Ovary (tissue), 9 donors: ENCODE results near the gene ARPC1A. TPM values are rescaled to one million over a fixed set of nuclear protein-coding genes. Genes with fewer than 3 reads are reported as not detected.

ENCODE experiments used
- DNase-seq, 5 donors: peaks; one replicate each; pipeline ENCODE4 v3.0.0-alpha.2; 2019 to 2020
- H3K27ac ChIP-seq, 2 donors: fragments of 200-600 bp; one replicate each; pipeline versions ENCODE4 v1.5.1 to v1.8.0; 2019 to 2022
- H3K27me3 ChIP-seq: fragments of 200-600 bp; one replicate; pipeline ENCODE4 v1.8.0; 2022
- H3K36me3 ChIP-seq: fragments of 200-600 bp; sonication (generic); one replicate; pipeline ENCODE4 v1.5.1; 2019
- H3K4me1 ChIP-seq: one replicate; pipeline ENCODE4 v1.8.1; 2013; ENCODE audit warnings: mild to moderate bottlenecking, moderate library complexity; ENCODE audit not compliant: insufficient read depth
- H3K4me3 ChIP-seq: fragments of 200-600 bp; sonication (generic); one replicate; pipeline ENCODE4 v1.5.1; 2017
- H3K9me3 ChIP-seq, 2 donors: fragments of 200-600 bp in 1 of 2; sonication (generic) in 1 of 2; one replicate each; pipeline versions ENCODE4 v1.5.1 to v1.8.1; 2013 to 2019; ENCODE audit warnings: mild to moderate bottlenecking in 1 of 2, moderate library complexity in 1 of 2
- CTCF ChIP-seq, 3 donors: fragments of 450-650 bp in 2 of 3; fragments of 200-600 bp in 1 of 3; IDR thresholded peaks; one replicate each; pipeline versions ENCODE4 v1.5.1 to v1.8.0; 2016 to 2022; ENCODE audit warnings: antibody characterized with exemption in 3 of 3, mild to moderate bottlenecking in 1 of 3
- EP300 ChIP-seq: sonication (generic); formaldehyde crosslinking; IDR thresholded peaks from one replicate; pipeline ENCODE4 v1.6.1; 2017; ENCODE audit warnings: antibody characterized with exemption
- POLR2A ChIP-seq: fragments of 450-650 bp; IDR thresholded peaks from one replicate; pipeline ENCODE4 v1.6.1; 2017; ENCODE audit warnings: antibody characterized with exemption, mild to moderate bottlenecking, moderate library complexity
- WGBS, 3 donors: extraction: QIAGEN DNeasy Blood & Tissue Kit in 1 of 3; methylation state at CpG; one replicate each; pipeline versions ENCODE4 v1.1.5 to v1.1.7; 2013 to 2017; 5-methylcytosine and 5-hydroxymethylcytosine counted together
- intact Hi-C, 4 donors: fragments of 100-400 bp; cut with DNase I; formaldehyde crosslinking; loops; one replicate each; pipeline versions ENCODE4 v1.11.0 to v1.15.1; 2022 to 2023
- polyA plus RNA-seq, 2 donors: library from polyadenylated mRNA; stranded (reverse); fragments of 200-250 nt in 1 of 2; fragments of 350-450 nt in 1 of 2; fragmentation: Illumina TruSeq in 1 of 2; extraction: RNeasy Lipid Tissue Mini Kit (QIAGEN cat#74804) in 1 of 2; gene quantifications; one replicate each; pipeline ENCODE4 v1.2.3, GENCODE V29; 2013 to 2014
- total RNA-seq, 7 donors: library from RNA; depleted of rRNA in 2 of 7; stranded (reverse); fragments of >200 nt in 2 of 7; fragmentation: NEBNext Ultra II Directional in 3 of 7; extraction: Animal tissue kit (Norgen Biotek cat#: 25700) in 3 of 7; gene quantifications; one replicate each; pipeline versions ENCODE4 v1.1.0 to v1.2.4, GENCODE V29; 2016 to 2023
- donor health status: DM: no; HTN: no; CAD: no; lungs with moderate emphysema.
- donor health status: DM: no; HTN: no; CAD: no.
- donor health status: Bipolar disorder and iron deficiency.
- donor health status: DM: yes; HTN: yes; CAD: no.
- donor health status: DM: no; HTN: no; CAD: no.
- donor health status: DM: yes; HTN: yes; CAD: no.

ARPC1A gene
- total and polyA plus RNA-seq, 9 donors, result 83.7 to 138 (median 112) TPM

GRCh38 chr7:99380032-99380822 lies 54.5 kb downstream of the ARPC1A start:
- Histone ChIP-seq H3K27me3 (no peaks in the 10 kb centered on the region), H3K9me3 (no peaks in the 10 kb centered on the region), H3K36me3 (no peaks in the 10 kb centered on the region), H3K4me3 (no peak overlapping the region), H3K4me1 (peaks cover 7% of the 10 kb centered on the region), H3K27ac (peak overlapping the region; percentile 1 to 50)
- intact Hi-C loops, result no loop called here
- 29 to 40% (median 31%) methylated on average over 12 of the region's 12 CpGs for WGBS, 3 donors
- no peak for DNase-seq
- TF ChIP-seq EP300 (no peak), POLR2A (no peak), CTCF (IDR thresholded peaks at IDR 0.05) (no peak)

- no peaks in the 10 kb centered on the region for H3K27me3 ChIP-seq
- no peak overlapping the region for H3K4me3 ChIP-seq
- intact Hi-C loops, result no loop called here
- H3K9me3 ChIP-seq, result no peaks in the 10 kb centered on the region
- no peak for TF ChIP-seq CTCF (IDR thresholded peaks at IDR 0.05)
- DNase-seq, result no peak
- H3K4me1 ChIP-seq, result peaks cover 6% of the 10 kb centered on the region
- H3K27ac ChIP-seq, result no peak overlapping the region
- H3K36me3 ChIP-seq, result no peaks in the 10 kb centered on the region
- 64 to 66% (median 64%) methylated on average over 14 to 16 of the region's 16 CpGs for WGBS, 3 donors
Measured at GRCh38 chr7:99380823-99381663, 55.3 kb downstream of the ARPC1A start.

GRCh38 chr7:99381664-99382075 lies 56.0 kb downstream of the ARPC1A start:
- no peak for TF ChIP-seq POLR2A
- TF ChIP-seq EP300, result no peak
- no peak for TF ChIP-seq CTCF (IDR thresholded peaks at IDR 0.05)
- peaks cover 6% of the 10 kb centered on the region for H3K4me1 ChIP-seq
- DNase-seq, result no peak
- no peaks in the 10 kb centered on the region for H3K9me3 ChIP-seq
- WGBS, 3 donors, result 79 to 85% (median 80%) methylated on average over 5 to 7 of the region's 7 CpGs
- H3K27me3 ChIP-seq, result no peaks in the 10 kb centered on the region
- intact Hi-C loops, result no loop called here
- no peak overlapping the region for H3K27ac ChIP-seq
- H3K4me3 ChIP-seq, result no peak overlapping the region
- H3K36me3 ChIP-seq, result no peaks in the 10 kb centered on the region

GRCh38 chr7:99383203-99383602 lies 57.5 kb downstream of the ARPC1A start:
- TF ChIP-seq CTCF (IDR thresholded peaks at IDR 0.05) (no peak), POLR2A (no peak), EP300 (no peak)
- intact Hi-C loops, result no loop called here
- H3K4me1 ChIP-seq, result peaks cover 6% of the 10 kb centered on the region
- H3K27ac ChIP-seq, result no peak overlapping the region
- DNase-seq, result no peak
- no peaks in the 10 kb centered on the region for H3K9me3 ChIP-seq
- H3K4me3 ChIP-seq, result no peak overlapping the region
- no peaks in the 10 kb centered on the region for H3K36me3 ChIP-seq
- WGBS, 3 donors, result 86 to 90% (median 88%) methylated on average over 10 of the region's 10 CpGs
- H3K27me3 ChIP-seq, result no peaks in the 10 kb centered on the region
